ENCODE results near the gene HS1BP3. TPM values are rescaled to one million over a fixed set of nuclear protein-coding genes. Genes with fewer than 3 reads are reported as not detected.

HS1BP3 gene
- total RNA-seq, 1 donor from 2014 or later, result 22.1 TPM

- H3K27ac Mint-ChIP-seq, result peak overlapping the region; percentile 22
- peaks cover 28% of the 10 kb centered on the region for H3K4me1 Mint-ChIP-seq (ENCODE audit: unreplicated experiment)
- no peak for DNase-seq (ENCODE audit: extremely low spot score, unreplicated experiment)
- no peaks in the 10 kb centered on the region for H3K9me3 Mint-ChIP-seq
- no peak overlapping the region for H3K4me3 Mint-ChIP-seq
- no peak for TF ChIP-seq CTCF (conservative IDR thresholded peaks at IDR 0.05)
- H3K27me3 Mint-ChIP-seq, result no peaks in the 10 kb centered on the region
- peaks cover 3% of the 10 kb centered on the region for H3K36me3 Mint-ChIP-seq
Observed at GRCh38 chr2:20579866-20580265, 71.0 kb downstream of the HS1BP3 start.

GRCh38 chr2:20578895-20579825 is 71.7 kb downstream of the HS1BP3 start:
- H3K36me3 Mint-ChIP-seq, result peaks cover 3% of the 10 kb centered on the region
- H3K4me3 Mint-ChIP-seq, result no peak overlapping the region
- H3K27ac Mint-ChIP-seq, result peak overlapping the region; percentile 22
- peaks cover 24% of the 10 kb centered on the region for H3K4me1 Mint-ChIP-seq (ENCODE audit: unreplicated experiment)
- TF ChIP-seq CTCF (conservative IDR thresholded peaks at IDR 0.05), result no peak
- no peak for DNase-seq (ENCODE audit: extremely low spot score, unreplicated experiment)
- H3K27me3 Mint-ChIP-seq, result no peaks in the 10 kb centered on the region
- H3K9me3 Mint-ChIP-seq, result no peaks in the 10 kb centered on the region

GRCh38 chr2:20578266-20578894 is 72.5 kb downstream of the HS1BP3 start:
- peaks cover 3% of the 10 kb centered on the region for H3K36me3 Mint-ChIP-seq
- DNase-seq (ENCODE audit: extremely low spot score, unreplicated experiment), result no peak
- H3K27ac Mint-ChIP-seq, result no peak overlapping the region
- H3K9me3 Mint-ChIP-seq, result no peaks in the 10 kb centered on the region
- TF ChIP-seq CTCF (conservative IDR thresholded peaks at IDR 0.05), result no peak
- no peaks in the 10 kb centered on the region for H3K27me3 Mint-ChIP-seq
- H3K4me3 Mint-ChIP-seq, result no peak overlapping the region
- H3K4me1 Mint-ChIP-seq (ENCODE audit: unreplicated experiment), result peaks cover 28% of the 10 kb centered on the region

- no peak for DNase-seq (ENCODE audit: extremely low spot score, unreplicated experiment)
- no peak for TF ChIP-seq CTCF (conservative IDR thresholded peaks at IDR 0.05)
- Mint-ChIP-seq H3K9me3 (no peaks in the 10 kb centered on the region), H3K36me3 (peaks cover 3% of the 10 kb centered on the region), H3K27ac (no peak overlapping the region), H3K4me1 (ENCODE audit: unreplicated experiment) (peaks cover 30% of the 10 kb centered on the region), H3K4me3 (no peak overlapping the region), H3K27me3 (no peaks in the 10 kb centered on the region)
Observed at GRCh38 chr2:20577495-20578235, 73.2 kb downstream of the HS1BP3 start.

- H3K9me3 Mint-ChIP-seq, result no peaks in the 10 kb centered on the region
- H3K4me1 Mint-ChIP-seq (ENCODE audit: unreplicated experiment), result peaks cover 30% of the 10 kb centered on the region
- peak overlapping the region; percentile 40 for H3K27ac Mint-ChIP-seq
- no peak overlapping the region for H3K4me3 Mint-ChIP-seq
- no peaks in the 10 kb centered on the region for H3K27me3 Mint-ChIP-seq
- no peak for DNase-seq (ENCODE audit: extremely low spot score, unreplicated experiment)
- peaks cover 3% of the 10 kb centered on the region for H3K36me3 Mint-ChIP-seq
- TF ChIP-seq CTCF (conservative IDR thresholded peaks at IDR 0.05), result no peak
Observed at GRCh38 chr2:20576598-20577115, 74.2 kb downstream of the HS1BP3 start.

Measured in type B pancreatic cell (in vitro differentiated cells).